Esophagus mucosa (tissue), 1 donor: Measurements from ENCODE around the gene TREM1. TPM values are rescaled to one million over a fixed set of nuclear protein-coding genes. Genes with fewer than 3 reads are reported as not detected.

Experiments used
- ATAC-seq: fragments of 200-7000 bp; cut with Tn5 transposase; one replicate; pipeline ENCODE4 v1.9.1; 2020
- total RNA-seq: library from RNA; stranded (reverse); gene quantifications from one replicate; pipeline ENCODE4 v1.2.4, GENCODE V29; 2023
- donor health status: DM: yes; HTN: yes; CAD: no.

Gene TREM1
- total RNA-seq, 1 donor from 2014 or later, result 0.20 TPM

- ATAC-seq, result peak; percentile 13
Measured at GRCh38 chr6:41294214-41294872, 7.9 kb upstream of the TREM1 start.

GRCh38 chr6:41291717-41292116, 5.2 kb upstream of the TREM1 start:
- ATAC-seq, result no peak

GRCh38 chr6:41289815-41290214, 3.3 kb upstream of the TREM1 start:
- ATAC-seq, result no peak

GRCh38 chr6:41288754-41289129, 2.3 kb upstream of the TREM1 start:
- ATAC-seq, result no peak

- peak; percentile 56 for ATAC-seq
Measured at GRCh38 chr6:41288030-41288753, 1.7 kb upstream of the TREM1 start.

- ATAC-seq, result no peak
Measured at GRCh38 chr6:41284726-41285125, 1.8 kb downstream of the TREM1 start.

GRCh38 chr6:41283600-41283999, 2.9 kb downstream of the TREM1 start:
- ATAC-seq, result no peak

- ATAC-seq, result no peak
Measured at GRCh38 chr6:41280381-41281057, 6.0 kb downstream of the TREM1 start.

- ATAC-seq, result peak; percentile 57
Measured at GRCh38 chr6:41278699-41279405, 7.6 kb downstream of the TREM1 start.

GRCh38 chr6:41277605-41278004, 8.9 kb downstream of the TREM1 start:
- no peak for ATAC-seq

GRCh38 chr6:41275489-41275888, 11.0 kb downstream of the TREM1 start:
- ATAC-seq, result no peak

GRCh38 chr6:41274256-41274655, 12.2 kb downstream of the TREM1 start:
- ATAC-seq, result no peak

GRCh38 chr6:41273714-41274113, 12.8 kb downstream of the TREM1 start:
- no peak for ATAC-seq

GRCh38 chr6:41272591-41273240, 13.8 kb downstream of the TREM1 start:
- ATAC-seq, result no peak

- no peak for ATAC-seq
Measured at GRCh38 chr6:41271901-41272395, 14.5 kb downstream of the TREM1 start.

- no peak for ATAC-seq
Measured at GRCh38 chr6:41269716-41270115, 16.8 kb downstream of the TREM1 start.

GRCh38 chr6:41269166-41269565, 17.3 kb downstream of the TREM1 start:
- no peak for ATAC-seq

- no peak for ATAC-seq
Measured at GRCh38 chr6:41268478-41268877, 18.0 kb downstream of the TREM1 start.

- no peak for ATAC-seq
Measured at GRCh38 chr6:41266541-41266940, 19.9 kb downstream of the TREM1 start.

- ATAC-seq, result no peak
Measured at GRCh38 chr6:41263267-41263666, 23.2 kb downstream of the TREM1 start.

- ATAC-seq, result no peak
Measured at GRCh38 chr6:41262401-41262800, 24.1 kb downstream of the TREM1 start.

GRCh38 chr6:41258196-41258493, 28.3 kb downstream of the TREM1 start:
- no peak for ATAC-seq
